CD4-positive, alpha-beta T cell treated with Interleukin-6 for 4 hours (primary cell): ENCODE results near the gene HAAO.

Experiments used
- DNase-seq: peaks from one replicate; pipeline ENCODE4 v3.0.0-alpha.2; 2020; ENCODE audit warnings: mixed read lengths

Gene HAAO

GRCh38 chr2:42812899-42813479 is 20.6 kb upstream of the HAAO start:
- DNase-seq = no peak

GRCh38 chr2:42810971-42811811 is 18.8 kb upstream of the HAAO start:
- peak; percentile 58 for DNase-seq

GRCh38 chr2:42810121-42810970 is 18.0 kb upstream of the HAAO start:
- DNase-seq = peak; percentile 92

GRCh38 chr2:42809819-42810120 is 17.4 kb upstream of the HAAO start:
- peak; percentile 70 for DNase-seq

- DNase-seq = no peak
These were observed 16.9 kb upstream of the HAAO start for GRCh38 chr2:42809131-42809818.

- DNase-seq = no peak
These were observed 15.9 kb upstream of the HAAO start for GRCh38 chr2:42808301-42808700.

GRCh38 chr2:42806786-42807185 is 14.4 kb upstream of the HAAO start:
- no peak for DNase-seq

- no peak for DNase-seq
These were observed 12.5 kb upstream of the HAAO start for GRCh38 chr2:42804891-42805290.

GRCh38 chr2:42804338-42804737 is 12.0 kb upstream of the HAAO start:
- DNase-seq = no peak

GRCh38 chr2:42802150-42802549 is 9.8 kb upstream of the HAAO start:
- DNase-seq = no peak

- DNase-seq = no peak
These were observed 9.0 kb upstream of the HAAO start for GRCh38 chr2:42801381-42801780.

GRCh38 chr2:42800981-42801380 is 8.6 kb upstream of the HAAO start:
- DNase-seq = no peak

- no peak for DNase-seq
These were observed 8.1 kb upstream of the HAAO start for GRCh38 chr2:42800461-42800962.

GRCh38 chr2:42799881-42800280 is 7.5 kb upstream of the HAAO start:
- DNase-seq = no peak

- no peak for DNase-seq
These were observed 4.9 kb upstream of the HAAO start for GRCh38 chr2:42797281-42797680.

- DNase-seq = no peak
These were observed 4.3 kb upstream of the HAAO start for GRCh38 chr2:42796427-42797248.

- no peak for DNase-seq
These were observed 3.5 kb upstream of the HAAO start for GRCh38 chr2:42795841-42796301.

- DNase-seq = no peak
These were observed 2.9 kb upstream of the HAAO start for GRCh38 chr2:42795275-42795674.

- no peak for DNase-seq
These were observed 2.1 kb upstream of the HAAO start for GRCh38 chr2:42794271-42795046.

- DNase-seq = no peak
These were observed 1.2 kb upstream of the HAAO start for GRCh38 chr2:42793334-42794270.
